ENCODE measurements around the gene FAF1.

FAF1 gene

GRCh38 chr1:50697440-50698421, 262.3 kb downstream of the FAF1 start:
- no peak for TF ChIP-seq SUZ12 (IDR thresholded peaks at IDR 0.05)
- no peak for TF ChIP-seq LEF1 (IDR thresholded peaks at IDR 0.05; ENCODE audit: borderline replicate concordance)
- no peak for TF ChIP-seq CTBP1 (IDR thresholded peaks at IDR 0.05; ENCODE audit: borderline replicate concordance)
- no peak for TF ChIP-seq ZNF384 (IDR thresholded peaks at IDR 0.05)
- no peak for TF ChIP-seq NFRKB (IDR thresholded peaks at IDR 0.05)
- TF ChIP-seq PKNOX1 (IDR thresholded peaks at IDR 0.05), result no peak
- no peak for TF ChIP-seq FOXM1 (IDR thresholded peaks at IDR 0.05; ENCODE audit: borderline replicate concordance)
- no peak for TF ChIP-seq ARNT (IDR thresholded peaks at IDR 0.05)
- no peak for TF ChIP-seq BHLHE40 (IDR thresholded peaks at IDR 0.05; ENCODE audit: borderline replicate concordance)
- TF ChIP-seq FOXA1 (IDR thresholded peaks at IDR 0.05), result no peak
- no peak for TF ChIP-seq SP1 (IDR thresholded peaks at IDR 0.05)
- TF ChIP-seq ELF4 (IDR thresholded peaks at IDR 0.05), result no peak
- TF ChIP-seq HDGF (IDR thresholded peaks at IDR 0.05; ENCODE audit: borderline replicate concordance), result no peak
- TF ChIP-seq L3MBTL2 (conservative IDR thresholded peaks at IDR 0.05), result no peak
- no peak for TF ChIP-seq FOXK2 (IDR thresholded peaks at IDR 0.05)
- no peak for TF ChIP-seq TARDBP (IDR thresholded peaks at IDR 0.05)
- CTCF ChIA-PET, result no interaction called here
- no peak for DNase-seq (ENCODE audit: extremely low spot score)
- POLR2A ChIA-PET, result no interaction called here

- POLR2A ChIA-PET, result no interaction called here
- DNase-seq (ENCODE audit: extremely low spot score), result no peak
- TF ChIP-seq ARNT (IDR thresholded peaks at IDR 0.05), result no peak
- no peak for TF ChIP-seq ELF4 (IDR thresholded peaks at IDR 0.05)
- no peak for TF ChIP-seq LEF1 (IDR thresholded peaks at IDR 0.05; ENCODE audit: borderline replicate concordance)
- no peak for TF ChIP-seq HDGF (IDR thresholded peaks at IDR 0.05; ENCODE audit: borderline replicate concordance)
- TF ChIP-seq PKNOX1 (IDR thresholded peaks at IDR 0.05), result 0 out of 2 replicates have a peak, but pooled peaks have one; percentile 7
- CTCF ChIA-PET, result no interaction called here
These were observed 266.2 kb downstream of the FAF1 start for GRCh38 chr1:50693829-50694228.

- no peak for DNase-seq (ENCODE audit: extremely low spot score)
- TF ChIP-seq LEF1 (IDR thresholded peaks at IDR 0.05; ENCODE audit: borderline replicate concordance), result no peak
- no peak for TF ChIP-seq NFRKB (IDR thresholded peaks at IDR 0.05)
- TF ChIP-seq SUZ12 (IDR thresholded peaks at IDR 0.05), result no peak
- TF ChIP-seq SP1 (IDR thresholded peaks at IDR 0.05), result no peak
- TF ChIP-seq TARDBP (IDR thresholded peaks at IDR 0.05), result no peak
- TF ChIP-seq FOXM1 (IDR thresholded peaks at IDR 0.05; ENCODE audit: borderline replicate concordance), result no peak
- ChIA-PET POLR2A (no interaction called here), CTCF (interaction anchor here (0.7 kb wide), 1 partner anchor 72 kb away, joined by 3 read pairs; no protein-coding TSS in a partner anchor)
These were observed 275.9 kb downstream of the FAF1 start for GRCh38 chr1:50684185-50684584.

- POLR2A ChIA-PET, result no interaction called here
- no peak for DNase-seq (ENCODE audit: extremely low spot score)
- CTCF ChIA-PET, result no interaction called here
- TF ChIP-seq ELF4 (IDR thresholded peaks at IDR 0.05) (no peak), ZNF384 (IDR thresholded peaks at IDR 0.05) (no peak), NFRKB (IDR thresholded peaks at IDR 0.05) (no peak)
These were observed 278.1 kb downstream of the FAF1 start for GRCh38 chr1:50681931-50682330.

GRCh38 chr1:50667710-50668356, 292.2 kb downstream of the FAF1 start:
- TF ChIP-seq ARNT (IDR thresholded peaks at IDR 0.05) (no peak), ELF4 (IDR thresholded peaks at IDR 0.05) (no peak), TARDBP (IDR thresholded peaks at IDR 0.05) (no peak), FOXA1 (IDR thresholded peaks at IDR 0.05) (no peak), L3MBTL2 (conservative IDR thresholded peaks at IDR 0.05) (no peak), PKNOX1 (IDR thresholded peaks at IDR 0.05) (no peak), SUZ12 (IDR thresholded peaks at IDR 0.05) (no peak), HDGF (IDR thresholded peaks at IDR 0.05; ENCODE audit: borderline replicate concordance) (no peak), NFRKB (IDR thresholded peaks at IDR 0.05) (no peak), FOXM1 (IDR thresholded peaks at IDR 0.05; ENCODE audit: borderline replicate concordance) (no peak), ZNF384 (IDR thresholded peaks at IDR 0.05) (no peak), SP1 (IDR thresholded peaks at IDR 0.05) (no peak), CTBP1 (IDR thresholded peaks at IDR 0.05; ENCODE audit: borderline replicate concordance) (no peak), LEF1 (IDR thresholded peaks at IDR 0.05; ENCODE audit: borderline replicate concordance) (no peak), FOXK2 (IDR thresholded peaks at IDR 0.05) (no peak)
- CTCF ChIA-PET, result interaction anchor here (0.6 kb wide), 1 partner anchor 306 kb away, joined by 3 read pairs; no protein-coding TSS in a partner anchor
- DNase-seq (ENCODE audit: extremely low spot score), result no peak
- POLR2A ChIA-PET, result no interaction called here

- ChIA-PET CTCF (interaction anchor here (0.6 kb wide), 1 partner anchor 305 kb away, joined by 3 read pairs; no protein-coding TSS in a partner anchor), POLR2A (no interaction called here)
- TF ChIP-seq BHLHE40 (IDR thresholded peaks at IDR 0.05; ENCODE audit: borderline replicate concordance), result no peak
- no peak for TF ChIP-seq LEF1 (IDR thresholded peaks at IDR 0.05; ENCODE audit: borderline replicate concordance)
- TF ChIP-seq ARNT (IDR thresholded peaks at IDR 0.05), result no peak
- TF ChIP-seq CTBP1 (IDR thresholded peaks at IDR 0.05; ENCODE audit: borderline replicate concordance), result no peak
- TF ChIP-seq FOXA1 (IDR thresholded peaks at IDR 0.05), result no peak
- no peak for TF ChIP-seq TARDBP (IDR thresholded peaks at IDR 0.05)
- no peak for TF ChIP-seq SP1 (IDR thresholded peaks at IDR 0.05)
- no peak for TF ChIP-seq L3MBTL2 (conservative IDR thresholded peaks at IDR 0.05)
- TF ChIP-seq ELF4 (IDR thresholded peaks at IDR 0.05), result no peak
- TF ChIP-seq NFRKB (IDR thresholded peaks at IDR 0.05), result no peak
- DNase-seq (ENCODE audit: extremely low spot score), result no peak
These were observed 292.8 kb downstream of the FAF1 start for GRCh38 chr1:50667272-50667671.
